GM12872 (cell line): Measurements from ENCODE around the gene TEX36.
A peak's percentile ranks its signal among the peaks of the same experiment; 100 is the strongest.

ENCODE experiments used
- TF ChIP-seq, protein P1 (sequence below): IDR thresholded peaks from 3 replicates; pipeline ENCODE4 v1.5.1; 2011; ENCODE audit warnings: low read depth, mild to moderate bottlenecking, low read length, moderate library complexity; ENCODE audit not compliant: insufficient read depth

TEX36 gene

DNA sequence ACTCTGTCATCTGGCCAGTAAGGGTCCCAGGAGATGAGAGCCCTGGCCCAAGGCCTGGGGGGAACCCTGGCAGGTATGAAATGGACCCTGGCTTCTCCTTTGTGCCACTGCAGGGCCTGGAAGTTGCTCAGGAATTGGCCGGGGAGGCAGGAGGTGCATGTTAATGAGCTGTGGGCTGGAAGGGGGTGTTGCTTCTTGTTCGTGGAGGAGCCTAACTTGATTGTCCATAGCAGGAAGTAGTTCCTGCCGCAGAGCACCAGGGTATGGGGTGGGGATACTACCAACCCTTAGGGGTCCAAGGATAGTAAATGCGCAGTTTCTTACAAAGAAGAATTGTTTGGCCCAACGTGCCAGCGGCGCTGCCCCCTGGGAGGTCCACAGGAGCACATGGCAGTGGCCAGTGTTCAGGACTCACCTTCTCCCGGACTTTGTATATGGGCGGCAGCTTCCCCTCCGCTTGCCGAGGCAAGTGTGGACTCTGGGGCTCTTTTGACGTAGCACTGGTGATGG lies 21.5 kb downstream of the TEX36 start:
- TF ChIP-seq, protein P1, sequence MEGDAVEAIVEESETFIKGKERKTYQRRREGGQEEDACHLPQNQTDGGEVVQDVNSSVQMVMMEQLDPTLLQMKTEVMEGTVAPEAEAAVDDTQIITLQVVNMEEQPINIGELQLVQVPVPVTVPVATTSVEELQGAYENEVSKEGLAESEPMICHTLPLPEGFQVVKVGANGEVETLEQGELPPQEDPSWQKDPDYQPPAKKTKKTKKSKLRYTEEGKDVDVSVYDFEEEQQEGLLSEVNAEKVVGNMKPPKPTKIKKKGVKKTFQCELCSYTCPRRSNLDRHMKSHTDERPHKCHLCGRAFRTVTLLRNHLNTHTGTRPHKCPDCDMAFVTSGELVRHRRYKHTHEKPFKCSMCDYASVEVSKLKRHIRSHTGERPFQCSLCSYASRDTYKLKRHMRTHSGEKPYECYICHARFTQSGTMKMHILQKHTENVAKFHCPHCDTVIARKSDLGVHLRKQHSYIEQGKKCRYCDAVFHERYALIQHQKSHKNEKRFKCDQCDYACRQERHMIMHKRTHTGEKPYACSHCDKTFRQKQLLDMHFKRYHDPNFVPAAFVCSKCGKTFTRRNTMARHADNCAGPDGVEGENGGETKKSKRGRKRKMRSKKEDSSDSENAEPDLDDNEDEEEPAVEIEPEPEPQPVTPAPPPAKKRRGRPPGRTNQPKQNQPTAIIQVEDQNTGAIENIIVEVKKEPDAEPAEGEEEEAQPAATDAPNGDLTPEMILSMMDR = no peak

DNA sequence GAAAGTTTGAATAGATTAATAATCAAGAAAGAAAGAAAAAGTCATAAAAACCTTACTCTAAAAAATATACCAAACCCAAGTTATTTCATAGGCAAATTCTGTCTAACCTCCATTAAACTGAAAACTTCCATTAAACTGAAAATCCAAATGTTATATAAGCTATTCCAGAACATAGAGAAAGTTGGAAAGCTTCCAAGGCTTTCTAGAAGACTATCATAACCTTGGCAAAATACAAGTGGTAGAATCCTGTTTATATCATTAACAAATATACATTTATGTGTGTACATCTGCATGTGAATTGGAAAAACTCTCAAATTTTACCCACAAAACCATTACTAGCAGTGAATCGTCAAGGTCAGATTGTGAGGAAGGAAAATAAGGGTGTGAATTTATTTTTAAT lies 23.9 kb downstream of the TEX36 start:
- TF ChIP-seq, protein P1 = no peak

DNA sequence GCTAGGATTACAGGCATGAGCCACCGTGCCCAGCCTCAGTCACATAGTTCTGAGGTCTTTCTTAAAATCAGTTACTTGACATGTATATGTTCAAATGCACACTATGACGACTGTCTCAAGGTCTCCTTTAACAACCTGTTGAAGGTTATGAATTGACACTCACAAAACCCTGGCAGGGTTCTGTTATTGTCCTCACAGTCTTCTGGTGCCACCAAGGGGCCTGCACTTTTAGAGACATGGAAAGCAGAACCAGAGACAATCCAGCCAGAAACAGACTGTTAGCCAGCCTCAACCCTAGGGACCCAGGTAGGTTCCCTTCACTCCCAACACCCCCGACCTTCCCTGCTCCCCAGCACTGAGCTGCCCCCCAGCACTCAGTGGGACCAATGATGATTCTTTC lies 26.4 kb downstream of the TEX36 start:
- TF ChIP-seq, protein P1 = no peak

DNA sequence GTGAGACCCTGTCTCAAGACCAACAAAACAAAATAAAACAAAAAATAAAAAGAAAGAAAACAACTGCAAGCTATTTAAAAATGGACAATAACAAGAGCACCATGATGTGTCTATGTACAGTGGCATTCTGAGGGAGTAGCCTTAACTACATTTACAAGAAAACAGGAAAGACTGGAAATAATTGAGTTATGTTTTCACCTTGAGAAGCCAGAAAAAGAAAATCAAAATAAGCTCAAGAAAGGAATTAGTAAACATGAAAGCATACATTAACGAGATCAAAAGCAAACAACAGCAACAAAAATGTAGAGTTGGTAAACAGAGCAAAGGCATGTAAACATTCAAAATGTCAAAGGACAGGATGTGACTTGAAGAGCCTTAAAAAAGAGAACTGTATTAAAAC lies 36.7 kb downstream of the TEX36 start:
- TF ChIP-seq, protein P1 = no peak

DNA sequence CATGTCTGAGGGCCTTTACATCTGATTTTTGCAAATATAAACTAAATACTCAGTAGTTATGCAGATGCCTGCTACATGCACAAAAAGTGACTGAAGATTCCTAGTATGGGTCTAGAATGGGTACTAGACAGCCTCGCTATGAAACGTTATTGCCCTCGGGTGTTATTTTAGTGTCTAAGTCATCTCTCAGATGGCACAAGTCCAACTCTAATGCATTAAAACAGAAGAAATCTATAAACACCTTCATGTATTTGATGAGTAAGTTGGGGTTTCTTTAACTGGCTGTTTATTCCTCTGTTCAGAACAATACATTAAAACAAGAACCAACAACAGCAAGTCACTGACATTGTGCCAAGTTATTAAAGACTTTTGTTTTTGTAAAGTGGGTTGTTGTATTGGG lies 41.6 kb downstream of the TEX36 start:
- TF ChIP-seq, protein P1 = no peak

DNA sequence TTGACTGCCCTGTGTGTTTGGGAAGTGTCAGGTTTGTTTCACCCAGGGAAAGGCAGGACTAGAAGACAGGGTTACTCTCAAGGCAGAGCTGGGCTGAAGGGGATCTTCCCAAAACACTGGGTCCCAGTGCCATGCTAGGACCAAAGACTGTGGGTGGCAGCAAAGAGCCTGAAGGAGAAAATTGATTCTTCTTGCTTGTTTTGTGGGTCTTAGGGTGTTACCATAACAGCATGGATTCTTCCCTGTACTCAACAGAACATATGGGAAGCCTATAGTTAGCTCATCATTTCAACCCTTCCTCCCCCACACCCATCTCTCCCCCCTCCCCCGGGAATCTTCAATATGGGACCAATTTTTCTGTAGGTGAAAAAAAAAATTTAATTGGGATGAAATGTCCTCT lies 42.3 kb downstream of the TEX36 start:
- TF ChIP-seq, protein P1 = peak; percentile 16; the same call in 1 of the 3 replicates

DNA sequence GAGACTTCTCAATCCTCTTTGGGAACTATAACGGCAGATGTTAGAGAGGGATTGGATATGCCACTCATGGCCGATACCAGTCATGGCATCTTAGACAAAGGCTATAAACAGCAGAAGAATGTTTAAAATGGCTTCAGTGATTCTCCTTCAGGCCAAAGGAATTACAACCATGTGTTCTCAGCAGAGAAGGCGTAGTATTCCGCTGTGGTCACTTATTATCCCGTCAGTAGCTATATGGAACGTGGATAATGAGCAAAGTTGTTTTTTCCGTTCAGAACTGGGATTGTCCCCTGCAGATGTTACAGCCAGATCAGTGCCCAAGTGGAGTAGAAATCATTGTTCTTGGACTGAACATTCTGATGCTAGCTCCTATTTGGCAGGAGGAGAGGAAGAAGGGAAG lies 43.1 kb downstream of the TEX36 start:
- TF ChIP-seq, protein P1 = no peak
